Measurements from ENCODE around the gene LRATD1.
"Not testable (repeated sequence)": the region's sequence is repeated elsewhere in the genome, so short reads cannot be mapped to it uniquely, and the experiment has no call there.

Gene LRATD1, protein sequence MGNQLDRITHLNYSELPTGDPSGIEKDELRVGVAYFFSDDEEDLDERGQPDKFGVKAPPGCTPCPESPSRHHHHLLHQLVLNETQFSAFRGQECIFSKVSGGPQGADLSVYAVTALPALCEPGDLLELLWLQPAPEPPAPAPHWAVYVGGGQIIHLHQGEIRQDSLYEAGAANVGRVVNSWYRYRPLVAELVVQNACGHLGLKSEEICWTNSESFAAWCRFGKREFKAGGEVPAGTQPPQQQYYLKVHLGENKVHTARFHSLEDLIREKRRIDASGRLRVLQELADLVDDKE

DNA sequence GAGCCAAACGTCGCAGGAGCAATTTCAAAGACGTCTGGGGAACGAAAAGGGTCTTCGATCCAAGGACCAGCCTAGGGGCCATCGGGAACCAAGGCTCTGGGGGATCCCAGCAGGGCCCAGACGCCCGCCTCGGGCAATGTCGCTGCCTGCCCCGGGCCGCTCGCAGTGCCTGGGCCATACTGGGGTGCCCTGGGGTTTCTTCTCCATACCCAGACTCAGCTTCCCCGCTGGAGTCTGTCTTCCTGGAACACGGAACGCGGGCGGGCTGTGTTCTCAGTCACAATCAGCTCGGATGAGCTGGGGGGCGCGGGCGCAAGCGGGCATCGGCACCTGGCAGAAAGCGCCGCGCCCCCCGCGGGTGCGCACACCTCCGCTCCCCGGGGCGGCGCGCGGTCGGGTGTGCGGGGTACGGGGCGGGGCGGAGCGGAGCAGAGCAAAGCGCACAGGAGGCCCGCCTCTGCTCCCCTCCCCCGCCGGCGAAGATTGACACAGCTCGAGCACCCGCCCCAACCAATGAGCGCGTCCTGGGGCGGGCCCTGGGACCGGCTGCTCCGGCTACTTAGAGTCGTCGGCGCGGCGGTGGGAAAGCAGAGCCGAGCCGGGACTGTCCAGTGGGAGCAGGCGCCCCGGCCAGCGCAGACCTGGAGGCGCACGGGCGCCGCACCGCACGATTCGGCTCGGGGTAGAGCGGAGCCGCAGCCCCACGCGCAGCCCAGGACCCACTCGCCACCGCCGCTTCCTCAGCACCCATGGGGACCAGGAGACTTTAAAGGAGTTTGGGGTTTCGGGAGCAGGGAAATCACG lies at the start of gene LRATD1:
Gene LRATD1 (plus strand): TSS at position 585 of the 804 bp plus-strand sequence. CDS start 1,263 bp downstream, outside the sequence.
- DNase-seq (ENCODE audit: low read depth, low spot score): no peak

DNA sequence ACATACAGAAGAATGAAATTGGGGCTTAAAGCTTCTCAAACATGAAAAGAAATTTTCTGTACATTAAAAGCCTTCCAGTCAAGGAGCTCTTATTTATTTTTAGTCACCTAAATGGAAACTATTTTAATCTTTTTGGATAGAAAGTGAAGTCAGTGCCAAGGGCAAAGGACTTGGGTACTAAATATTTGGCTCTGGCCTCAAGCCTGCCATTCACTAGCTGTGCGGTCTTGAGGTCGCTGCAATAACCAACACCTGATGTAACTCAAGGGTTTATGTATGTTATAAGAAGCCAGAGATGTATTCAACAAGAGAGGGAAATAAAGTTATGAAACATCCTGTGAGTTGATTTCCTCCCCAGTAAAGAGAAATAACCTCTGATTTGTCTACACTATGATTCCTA lies 49.5 kb upstream of the LRATD1 start:
- DNase-seq (ENCODE audit: low read depth, low spot score): no peak

DNA sequence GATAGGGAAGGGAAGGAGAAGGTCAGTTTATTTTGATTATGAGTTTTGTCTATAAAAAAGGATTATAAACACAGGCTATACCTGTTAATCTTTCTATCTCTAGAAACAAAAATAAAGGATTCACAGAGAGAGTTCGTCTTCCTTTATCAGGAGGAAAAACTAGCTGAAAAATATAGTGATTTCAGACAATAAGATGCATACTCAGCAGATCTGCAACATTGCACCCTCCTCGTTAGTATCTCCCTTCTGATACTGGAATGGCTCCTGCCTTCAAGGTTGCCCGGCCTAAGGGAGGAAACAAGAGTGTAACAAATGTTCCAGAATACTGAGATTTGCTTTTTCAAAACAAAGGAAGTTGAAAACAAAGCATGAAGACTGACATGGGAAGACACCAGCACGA lies 48.7 kb upstream of the LRATD1 start:
- no peak for DNase-seq (ENCODE audit: low read depth, low spot score)

DNA sequence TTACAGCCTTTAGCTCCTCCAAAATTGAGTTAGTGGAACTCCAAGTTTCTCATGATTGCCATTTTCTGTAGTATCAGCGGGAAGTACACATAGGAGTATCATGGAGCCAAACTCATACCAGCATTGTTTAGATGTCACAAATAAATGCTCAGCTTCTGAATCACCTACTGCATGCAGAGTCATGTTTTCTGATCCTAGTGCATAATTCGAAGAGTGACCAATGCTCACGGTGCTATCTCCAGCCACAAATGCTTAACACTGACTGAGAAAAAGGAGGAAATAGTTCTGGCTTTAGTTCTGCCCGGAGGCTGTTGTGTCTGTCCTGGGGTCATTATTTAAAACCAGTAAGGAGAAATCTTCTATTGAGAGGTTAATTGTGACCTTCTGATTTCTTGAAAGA lies 45.4 kb upstream of the LRATD1 start:
- no peak for DNase-seq (ENCODE audit: low read depth, low spot score)

DNA sequence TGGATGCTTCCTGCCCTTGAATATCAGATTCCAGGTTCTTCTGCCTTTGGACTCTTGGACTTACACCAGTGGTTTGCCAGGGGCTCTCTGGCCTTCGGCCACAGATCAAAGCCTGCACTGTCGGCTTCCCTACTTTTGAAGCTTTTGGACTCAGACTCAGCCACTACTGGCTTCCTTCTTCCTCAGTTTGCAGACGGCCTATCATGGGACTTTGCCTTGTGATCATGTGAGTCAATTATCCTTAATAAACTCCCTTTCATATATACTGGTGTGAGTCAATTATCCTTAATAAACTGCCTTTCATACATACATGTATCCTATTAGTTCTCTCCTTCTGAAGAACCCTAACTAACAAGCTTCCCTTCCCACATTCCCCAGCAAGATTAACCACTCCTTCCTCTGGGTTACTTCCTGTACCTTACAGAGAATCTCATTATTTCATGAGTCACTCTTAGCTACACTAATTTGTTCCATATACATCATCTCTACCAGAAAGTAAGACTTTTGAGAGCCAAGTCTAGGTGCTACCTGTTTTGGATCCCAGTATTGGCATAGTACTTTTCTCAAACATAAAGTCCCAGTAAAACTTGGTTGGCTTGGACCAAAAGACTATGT lies 31.3 kb upstream of the LRATD1 start:
- no peak for DNase-seq (ENCODE audit: low read depth, low spot score)

DNA sequence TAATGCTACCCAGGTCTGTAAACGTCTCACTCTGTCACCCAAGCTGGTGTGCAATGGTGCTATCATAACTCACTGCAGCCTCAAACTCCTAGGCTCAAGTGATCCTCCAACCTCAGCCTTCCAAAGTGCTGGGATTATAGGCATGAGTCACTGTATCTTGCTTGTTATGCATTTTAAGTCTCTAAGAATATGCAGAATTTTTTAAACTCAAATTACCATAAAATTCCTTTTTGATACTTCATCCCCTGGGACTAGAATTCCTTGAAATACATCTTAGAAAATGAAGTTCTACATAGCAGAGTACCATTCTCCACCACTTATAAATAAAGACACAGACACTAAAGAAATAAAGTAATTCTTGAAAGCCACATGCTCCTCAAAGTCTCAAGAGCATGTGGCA lies 30.2 kb upstream of the LRATD1 start:
- no peak for DNase-seq (ENCODE audit: low read depth, low spot score)

DNA sequence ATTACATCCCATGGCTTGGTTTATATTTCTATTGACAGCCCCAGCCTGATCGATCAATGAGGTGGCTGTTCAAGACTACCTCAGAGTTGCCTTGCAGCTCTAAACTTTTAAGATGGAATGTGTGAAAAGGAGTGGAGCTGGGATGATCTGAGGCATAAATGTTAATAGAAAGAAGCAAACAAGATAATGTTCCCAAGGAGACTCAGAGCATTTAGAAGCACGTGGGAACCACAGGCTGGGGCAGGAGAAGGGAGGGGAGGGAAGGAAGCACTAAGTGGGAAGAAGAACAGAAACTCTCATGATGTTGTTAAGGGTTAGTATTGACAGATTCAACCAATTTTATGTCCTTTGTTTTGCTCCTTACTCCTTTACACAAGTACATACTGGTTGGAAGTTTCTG lies 28.8 kb upstream of the LRATD1 start:
- no peak for DNase-seq (ENCODE audit: low read depth, low spot score)

DNA sequence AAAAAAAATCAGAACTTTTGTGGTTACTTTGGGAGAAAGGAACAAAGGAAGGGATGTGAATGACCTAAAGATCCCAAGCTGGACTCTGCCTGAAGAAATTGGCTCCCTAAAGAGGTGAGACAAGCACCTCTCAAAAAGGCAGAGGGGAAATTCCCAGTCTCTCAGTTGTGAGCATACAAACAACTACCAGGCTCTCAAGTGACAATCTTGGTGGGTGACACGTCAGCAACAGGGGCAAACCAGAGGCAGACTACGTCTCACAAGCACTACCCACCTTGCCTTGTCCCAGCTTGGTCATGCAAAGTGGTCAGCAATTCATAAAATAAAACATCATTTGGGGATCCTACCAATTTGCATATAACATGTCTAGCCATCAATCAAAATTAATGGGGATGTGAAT lies 24.3 kb upstream of the LRATD1 start:
- no peak for DNase-seq (ENCODE audit: low read depth, low spot score)

DNA sequence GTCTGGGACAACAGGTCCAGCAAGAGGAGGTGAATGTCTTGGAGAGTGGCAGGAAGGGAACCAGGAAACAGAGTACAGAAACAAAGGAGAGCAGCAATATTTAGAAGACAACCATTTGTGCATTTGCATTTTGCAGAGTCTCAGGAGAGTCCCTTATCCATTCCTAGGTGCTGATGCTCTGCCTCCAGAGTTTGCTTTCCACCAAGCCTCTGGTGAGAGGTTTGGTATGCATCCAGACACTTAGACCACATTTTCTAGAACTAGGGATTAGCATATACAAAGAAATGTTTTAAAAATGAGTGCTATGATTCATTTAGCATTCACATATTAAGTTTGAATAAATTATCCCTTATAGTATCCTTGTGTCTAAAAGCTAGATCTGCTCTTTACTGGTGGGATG lies 18.5 kb upstream of the LRATD1 start:
- DNase-seq (ENCODE audit: low read depth, low spot score): no peak

DNA sequence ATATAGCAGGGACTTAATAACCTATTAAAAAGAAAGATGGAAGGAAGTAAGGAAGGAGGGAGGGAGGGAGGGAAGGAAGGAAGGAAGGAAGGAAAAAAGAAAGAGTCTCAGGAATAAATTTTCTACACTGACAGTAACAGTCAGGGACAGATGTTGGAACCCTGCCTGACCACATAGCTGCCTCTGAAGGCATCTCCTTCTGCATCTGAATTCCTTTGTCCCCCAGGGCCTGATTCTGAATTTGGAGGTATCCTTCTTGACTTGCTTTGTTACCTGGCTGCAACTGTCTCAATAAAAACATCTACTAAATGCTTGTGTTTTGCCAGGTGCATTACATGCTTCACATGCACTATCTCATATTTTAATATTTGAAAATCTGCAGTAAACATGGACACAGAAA lies 17.4 kb upstream of the LRATD1 start:
- DNase-seq (ENCODE audit: low read depth, low spot score): no peak

DNA sequence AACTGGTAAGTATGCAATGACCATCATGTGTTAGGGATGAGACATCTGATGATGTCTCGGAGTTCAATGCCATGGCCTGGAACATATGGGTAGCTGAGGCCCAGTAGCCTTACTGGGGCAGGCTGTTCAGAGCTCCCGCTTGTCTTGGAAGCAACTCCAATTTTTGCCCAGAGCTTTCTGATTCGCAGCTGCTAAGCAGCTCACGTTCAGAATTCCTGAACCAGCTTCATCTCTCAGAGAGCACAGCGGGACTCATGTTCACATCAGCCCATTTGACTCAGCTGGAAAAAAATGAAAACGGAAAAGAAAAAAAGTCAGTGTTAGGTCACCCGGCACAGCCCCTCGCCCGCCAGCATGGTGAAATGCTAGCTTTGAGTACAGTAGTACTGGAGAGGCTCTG lies 16.8 kb upstream of the LRATD1 start:
- DNase-seq (ENCODE audit: low read depth, low spot score): no peak

DNA sequence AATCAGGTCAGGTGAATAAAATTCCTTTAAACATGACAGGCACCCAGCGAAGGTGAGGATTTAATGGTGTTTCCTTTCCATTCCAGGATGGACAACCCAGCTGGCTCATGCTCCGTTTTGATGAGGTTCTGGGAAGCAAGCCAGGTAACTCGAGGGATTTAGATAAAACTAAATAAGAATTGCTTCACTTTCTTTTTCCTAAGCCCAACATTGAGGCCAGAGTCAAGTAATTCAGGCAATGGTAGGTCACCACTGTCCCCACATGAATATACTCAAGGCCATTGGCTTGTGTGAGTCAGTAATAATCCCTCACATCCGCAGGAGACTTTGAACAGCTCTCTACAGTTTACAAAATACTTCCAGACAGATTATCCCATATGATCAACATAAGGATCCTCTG lies 16.2 kb upstream of the LRATD1 start:
- DNase-seq (ENCODE audit: low read depth, low spot score): no peak

DNA sequence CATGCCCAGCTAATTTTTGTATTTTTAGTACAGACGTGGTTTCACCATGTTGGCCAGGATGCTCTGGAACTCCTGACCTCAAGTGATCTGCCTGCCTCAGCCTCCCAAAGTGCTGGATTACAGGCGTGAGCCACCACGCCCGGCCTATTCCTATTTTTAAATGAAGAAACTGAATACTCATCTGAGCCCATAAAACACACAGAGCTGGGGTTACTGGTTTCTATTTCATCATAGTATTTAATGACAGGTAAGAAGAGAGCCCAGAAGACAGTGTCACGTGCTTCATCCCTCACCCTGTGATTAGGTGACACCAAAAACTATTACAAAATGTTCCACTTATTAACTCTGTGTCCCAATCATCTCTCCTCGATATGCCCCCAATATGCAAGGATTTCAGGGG lies 15.6 kb upstream of the LRATD1 start:
- DNase-seq (ENCODE audit: low read depth, low spot score): no peak

DNA sequence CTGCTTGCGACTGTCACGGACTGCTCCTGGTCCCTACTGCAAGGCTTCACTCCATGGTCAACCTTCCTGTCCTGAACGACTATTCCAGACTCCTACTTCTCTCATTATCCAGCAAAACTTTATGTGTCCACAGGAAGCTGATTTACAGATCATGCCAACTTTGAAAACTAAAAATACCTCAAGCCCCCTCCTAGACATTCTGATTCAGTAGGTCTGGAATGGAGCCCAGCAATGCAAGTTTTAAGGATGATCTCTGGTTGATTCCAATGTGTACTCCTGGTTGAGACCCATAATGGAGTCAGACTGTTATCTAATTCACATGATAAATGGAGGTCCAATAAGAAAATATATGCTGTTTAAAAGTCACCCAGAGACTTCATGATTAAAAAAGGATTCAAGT lies 13.1 kb upstream of the LRATD1 start:
- DNase-seq (ENCODE audit: low read depth, low spot score): no peak

DNA sequence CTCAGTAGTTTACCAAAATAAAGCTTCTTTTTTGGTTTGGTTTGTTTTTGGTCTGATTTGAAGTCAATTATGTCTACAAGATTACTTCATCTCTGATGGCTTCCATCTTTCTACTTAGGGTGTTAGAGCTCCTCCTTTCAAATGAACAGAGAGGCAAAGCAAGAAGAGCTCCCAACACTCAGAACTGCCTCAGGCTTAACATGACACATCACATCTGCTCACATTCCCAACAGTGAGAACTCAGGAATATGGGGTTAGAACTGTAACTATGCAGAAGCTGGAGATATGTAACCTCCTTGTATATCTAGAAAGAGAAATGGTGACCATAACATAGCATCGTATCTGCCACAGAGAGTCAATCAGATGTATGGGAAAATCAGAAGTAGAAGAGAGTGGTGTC lies 11.4 kb upstream of the LRATD1 start:
- DNase-seq (ENCODE audit: low read depth, low spot score): no peak

DNA sequence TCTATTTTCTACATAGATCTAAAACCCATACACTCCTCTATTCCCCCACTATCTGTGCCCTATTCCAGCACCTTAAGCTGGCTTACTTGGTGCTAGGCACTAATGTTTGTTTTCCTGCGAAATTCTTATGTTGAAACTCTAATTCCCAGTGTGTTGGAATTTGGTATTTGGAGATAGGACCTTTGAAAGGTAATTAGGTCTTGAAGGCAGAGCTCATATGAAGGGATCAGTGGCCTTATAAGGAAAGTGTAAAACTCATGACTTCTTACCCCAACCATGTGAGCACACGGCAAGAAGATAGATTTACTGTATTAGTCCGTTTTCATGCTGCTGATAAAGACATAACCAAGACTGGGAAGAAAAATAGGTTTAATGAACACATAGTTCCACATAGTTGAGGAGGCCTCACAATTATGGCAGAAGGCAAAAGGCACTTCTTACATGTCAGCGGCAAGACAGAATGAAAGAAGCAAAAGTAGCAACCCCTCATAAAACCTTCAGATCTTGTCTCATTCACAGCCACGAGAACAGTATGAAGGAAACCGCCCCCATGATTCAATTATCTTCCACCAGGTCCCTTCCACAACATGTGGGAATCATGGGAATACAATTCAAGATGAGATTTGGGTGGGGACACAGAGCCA lies 10.5 kb upstream of the LRATD1 start:
- no peak for DNase-seq (ENCODE audit: low read depth, low spot score)

DNA sequence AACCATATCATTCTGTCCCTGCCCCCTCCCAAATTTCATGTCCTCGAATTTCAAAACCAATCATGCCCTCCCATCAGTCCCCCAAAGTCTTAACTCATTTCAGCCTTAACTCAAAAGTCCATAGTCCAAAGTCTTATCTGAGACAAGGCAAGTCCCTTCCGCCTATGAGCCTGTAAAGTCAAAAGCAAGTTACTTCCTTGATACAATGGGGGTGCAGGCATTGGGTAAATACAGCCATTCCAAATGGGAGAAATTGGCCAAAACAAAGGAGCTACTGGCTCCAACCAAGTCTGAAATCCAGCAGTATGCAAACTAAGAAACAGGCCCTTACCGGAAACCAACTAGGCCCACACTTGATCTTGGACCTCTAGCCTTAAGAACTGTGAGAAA lies 10.0 kb upstream of the LRATD1 start:
- DNase-seq (ENCODE audit: low read depth, low spot score): not testable (repeated sequence)

DNA sequence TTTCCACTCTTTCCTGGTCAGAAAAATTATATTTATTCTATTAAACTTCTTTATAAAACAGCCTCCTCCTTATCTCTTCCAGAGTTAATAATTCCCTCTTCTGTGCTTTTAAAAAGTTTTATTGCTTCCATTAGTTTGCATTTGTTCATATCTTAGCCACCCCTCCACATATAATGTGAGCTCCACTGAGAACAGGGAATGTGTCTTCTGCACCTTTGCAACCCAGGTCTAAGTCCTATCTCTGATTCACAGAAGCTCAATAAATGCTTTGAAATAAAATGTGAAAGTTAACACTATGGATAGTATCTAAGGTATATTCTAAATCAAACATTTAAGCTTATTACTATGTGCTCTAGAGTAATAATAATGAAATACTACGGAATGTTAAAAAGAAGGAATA lies 9.3 kb upstream of the LRATD1 start:
- DNase-seq (ENCODE audit: low read depth, low spot score): no peak

DNA sequence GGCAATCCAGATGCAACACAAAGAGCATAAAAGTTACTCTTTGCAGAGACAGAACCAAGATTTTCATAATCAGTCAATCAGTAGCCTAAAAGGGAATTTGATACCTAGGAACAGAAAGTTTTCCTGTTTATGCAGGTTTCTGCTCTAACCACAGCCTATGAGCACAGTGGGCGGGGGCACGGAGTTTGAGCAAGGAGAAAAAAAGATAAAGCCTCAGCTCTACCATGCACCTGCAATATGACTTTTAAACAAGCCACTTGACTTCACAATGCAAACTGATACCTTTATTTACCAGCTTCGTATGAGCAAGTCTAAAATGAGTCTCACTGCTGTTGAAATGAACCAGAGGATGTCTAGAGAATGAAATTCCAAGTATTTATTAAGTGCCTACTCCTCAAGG lies 5.6 kb upstream of the LRATD1 start:
- DNase-seq (ENCODE audit: low read depth, low spot score): no peak

DNA sequence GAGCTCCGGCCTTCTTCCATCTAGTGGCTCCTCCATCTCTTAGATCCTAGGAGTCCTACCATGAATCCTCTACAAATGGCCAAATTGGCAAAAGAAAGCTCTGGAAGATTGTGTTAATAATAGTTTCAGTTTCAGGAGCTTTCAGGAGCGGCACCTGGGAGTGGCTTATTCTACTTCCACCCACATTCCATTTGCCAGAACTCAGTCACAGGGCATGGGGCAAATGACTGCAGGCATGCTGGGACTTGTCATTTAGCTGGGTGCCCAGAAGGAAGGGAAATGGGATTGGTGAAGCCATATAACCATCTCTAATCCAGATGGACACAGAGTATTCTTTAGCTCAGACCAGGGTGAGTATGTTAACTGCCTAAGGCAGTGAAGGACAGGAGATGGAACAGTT lies 3.6 kb upstream of the LRATD1 start:
- no peak for DNase-seq (ENCODE audit: low read depth, low spot score)

DNA sequence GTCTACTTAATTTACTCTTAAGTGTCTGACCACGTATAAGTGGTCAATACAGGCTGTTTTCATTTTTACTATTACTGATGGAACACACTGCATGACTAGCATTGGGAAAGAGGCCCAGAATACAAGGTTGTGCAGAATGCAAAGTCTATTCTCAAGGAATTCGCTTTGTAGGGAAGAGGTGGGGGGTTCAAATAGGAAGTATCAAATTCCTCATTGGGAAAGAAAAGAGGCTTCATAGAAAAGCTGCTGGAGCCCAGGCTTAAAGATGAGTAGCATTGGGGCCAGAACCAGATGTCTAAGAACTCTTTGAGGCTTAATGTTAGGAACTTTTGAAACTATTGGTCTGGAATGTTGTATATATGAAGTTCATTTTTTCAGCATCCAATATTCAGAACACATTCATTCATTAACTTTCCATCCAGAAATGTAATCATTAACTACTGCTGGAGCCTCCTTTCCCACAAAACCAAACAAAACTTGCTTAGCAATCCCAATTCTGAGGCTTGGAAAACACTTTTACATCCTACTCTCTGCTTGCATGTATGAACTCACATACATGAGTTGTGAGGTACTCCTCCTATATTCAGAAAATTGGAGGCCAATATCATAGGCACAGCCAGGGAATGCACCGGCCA lies 994 bp upstream of the LRATD1 start:
- no peak for DNase-seq (ENCODE audit: low read depth, low spot score)

DNA sequence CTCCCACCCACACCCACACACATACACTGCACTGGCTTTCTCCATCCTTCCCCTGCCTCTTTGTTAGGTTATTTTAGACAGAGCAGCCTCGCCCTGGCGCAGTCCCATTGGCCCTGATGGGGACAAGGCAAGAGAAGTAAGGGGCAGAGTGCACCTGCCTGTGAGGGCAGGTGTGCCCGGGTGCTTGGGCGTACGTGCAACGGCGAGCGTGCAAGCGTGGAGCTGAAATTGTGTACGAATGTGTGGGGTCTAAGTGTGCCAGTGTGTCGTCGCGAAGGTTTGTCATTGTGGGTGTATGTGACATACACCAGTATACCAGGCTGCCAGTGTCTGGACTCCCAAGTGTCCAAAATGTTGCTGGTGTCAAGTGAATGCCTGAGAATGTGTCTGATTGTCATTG lies 544 bp downstream of the LRATD1 start:
- DNase-seq (ENCODE audit: low read depth, low spot score): no peak
